K562 (cell line): ENCODE data around the gene RDM1. TPM values are rescaled to one million over a fixed set of nuclear protein-coding genes. Genes with fewer than 3 reads are reported as not detected.

Experiments used
- ARID2 ChIP-seq: fragments of 450-650 bp; IDR thresholded peaks from 2 replicates; pipeline ENCODE4 v1.6.1; 2017; ENCODE audit warnings: antibody characterized with exemption, mild to moderate bottlenecking
- ATF3 ChIP-seq, 2 experiments: fragments of 450-650 bp in 1 of 2; sonication (generic) in 1 of 2; formaldehyde crosslinking in 1 of 2; IDR thresholded peaks in 1 of 2; conservative IDR thresholded peaks in 1 of 2; 2 replicates each; pipeline versions ENCODE4 v1.6.1 to v1.8.1; 2016 to 2023; ENCODE audit warnings: mild to moderate bottlenecking in 2 of 2, moderate library complexity in 2 of 2, inconsistent platforms in 1 of 2, missing genetic modification reagents in 1 of 2
- CAMTA2 ChIP-seq: fragments of 250-450 bp; sonication (Bioruptor Pico); conservative IDR thresholded peaks from 2 replicates; pipeline ENCODE4 v1.5.1; 2022
- CREM ChIP-seq: IDR thresholded peaks from 2 replicates; pipeline ENCODE4 v1.6.1; 2014; ENCODE audit warnings: antibody characterized with exemption, low read depth
- DPF2 ChIP-seq: fragments of 450-650 bp; IDR thresholded peaks from 2 replicates; pipeline ENCODE4 v1.6.1; 2016
- E2F4 ChIP-seq: sonication (generic); formaldehyde crosslinking; IDR thresholded peaks from 2 replicates; pipeline ENCODE4 v1.8.0; 2022; ENCODE audit warnings: mild to moderate bottlenecking, low read depth, missing genetic modification reagents
- ELF4 ChIP-seq: fragments of 450-650 bp; formaldehyde crosslinking; IDR thresholded peaks from 2 replicates; pipeline ENCODE4 v1.4.0; 2022; ENCODE audit warnings: missing genetic modification characterization
- ETV1 ChIP-seq: fragments of 450-650 bp; conservative IDR thresholded peaks from 2 replicates; pipeline ENCODE4 v1.6.1; 2016; ENCODE audit warnings: missing genetic modification characterization, control low read depth, low read depth, missing compliant biosample characterization
- GTF2B ChIP-seq: IDR thresholded peaks from 2 replicates; pipeline ENCODE4 v1.6.1; 2011; ENCODE audit not compliant: insufficient read length; ENCODE audit errors: extremely low read depth
- HNRNPH1 ChIP-seq: fragments of 200-400 bp; formaldehyde crosslinking; optimal IDR thresholded peaks from 2 replicates; pipeline ENCODE3; 2017; ENCODE audit warnings: low read depth, mild to moderate bottlenecking, low read length, moderate library complexity
- KLF6 ChIP-seq: fragments of 250-450 bp; sonication (Bioruptor Pico); IDR thresholded peaks from 2 replicates; pipeline ENCODE4 v1.4.0; 2020; ENCODE audit warnings: mild to moderate bottlenecking, moderate library complexity, borderline replicate concordance
- L3MBTL2 ChIP-seq: fragments of 450-650 bp; IDR thresholded peaks from 2 replicates; pipeline ENCODE4 v1.6.1; 2016; ENCODE audit warnings: mild to moderate bottlenecking, moderate library complexity
- MED1 ChIP-seq: sonication (generic); formaldehyde crosslinking; IDR thresholded peaks from 2 replicates; pipeline ENCODE4 v1.8.1; 2023; ENCODE audit warnings: missing genetic modification reagents, borderline replicate concordance
- POLR2AphosphoS5 ChIP-seq: IDR thresholded peaks from 2 replicates; pipeline ENCODE4 v1.6.1; 2011; ENCODE audit warnings: mild to moderate bottlenecking, low read depth, low read length, moderate library complexity; ENCODE audit not compliant: control insufficient read depth, insufficient read depth
- RBM22 ChIP-seq: fragments of 200-400 bp; formaldehyde crosslinking; IDR thresholded peaks from 2 replicates; pipeline ENCODE4 v1.6.1; 2018; ENCODE audit warnings: low read length, low read depth; ENCODE audit not compliant: poor library complexity, severe bottlenecking
- SIN3A ChIP-seq, 2 experiments: fragments of 150-350 bp in 1 of 2; IDR thresholded peaks; 2 replicates each; pipeline ENCODE4 v1.6.1; 2011 to 2016; ENCODE audit warnings: borderline replicate concordance in 2 of 2, low read depth in 2 of 2, low read length in 2 of 2, mild to moderate bottlenecking in 2 of 2, moderate library complexity in 2 of 2; ENCODE audit not compliant: control insufficient read depth in 1 of 2
- SMAD4 ChIP-seq: fragments of 250-450 bp; sonication (Bioruptor Pico); conservative IDR thresholded peaks from 2 replicates; pipeline ENCODE4 v1.8.0; 2021; ENCODE audit warnings: inconsistent platforms, mild to moderate bottlenecking, moderate library complexity
- SMARCA4 ChIP-seq: fragments of 450-650 bp; IDR thresholded peaks from 2 replicates; pipeline ENCODE4 v1.6.1; 2016
- SMARCB1 ChIP-seq: IDR thresholded peaks from 2 replicates; pipeline ENCODE4 v1.6.1; 2011; ENCODE audit warnings: improper control_type of control experiment, low read depth; ENCODE audit not compliant: insufficient read length
- SNRNP70 ChIP-seq: fragments of 200-400 bp; formaldehyde crosslinking; optimal IDR thresholded peaks from 2 replicates; pipeline ENCODE3; 2017; ENCODE audit warnings: low read depth, low read length
- U2AF1 ChIP-seq: fragments of 200-400 bp; formaldehyde crosslinking; optimal IDR thresholded peaks from 2 replicates; pipeline ENCODE3; 2017; ENCODE audit warnings: mild to moderate bottlenecking, low read depth, low read length, moderate library complexity
- U2AF2 ChIP-seq: fragments of 200-400 bp; formaldehyde crosslinking; optimal IDR thresholded peaks from 2 replicates; pipeline ENCODE3; 2017; ENCODE audit warnings: low read depth, mild to moderate bottlenecking, low read length
- ZKSCAN3 ChIP-seq: fragments of 250-450 bp; sonication (Bioruptor Pico); IDR thresholded peaks from 2 replicates; pipeline ENCODE4 v1.4.0; 2020
- ZNF224 ChIP-seq: sonication (generic); formaldehyde crosslinking; IDR thresholded peaks from 2 replicates; pipeline ENCODE4 v1.8.0; 2022; ENCODE audit warnings: mild to moderate bottlenecking, missing genetic modification reagents
- ZNF239 ChIP-seq: fragments of 250-450 bp; sonication (Bioruptor Pico); IDR thresholded peaks from 2 replicates; pipeline ENCODE4 v1.4.0; 2020; ENCODE audit warnings: mild to moderate bottlenecking
- ZNF449 ChIP-seq: fragments of 250-450 bp; sonication (Bioruptor Pico); IDR thresholded peaks from 2 replicates; pipeline ENCODE4 v1.8.0; 2022; ENCODE audit warnings: moderate library complexity, mild to moderate bottlenecking, inconsistent platforms
- polyA plus RNA-seq, 8 experiments: library from polyadenylated mRNA; depleted of rRNA in 4 of 8; stranded (reverse) in 5 of 8; unstranded in 3 of 8; fragments of >200 nt; fragmentation: Nextera tagmentation in 2 of 8; fragmentation: Illumina TruSeq in 1 of 8; extraction: Ambion mirVana in 2 of 8; extraction: Trizol in 1 of 8; gene quantifications; 2 replicates each; pipeline versions ENCODE4 v1.2.1 to v1.2.3, GENCODE V29; 2011 to 2014; ENCODE audit warnings: inconsistent platforms in 1 of 8, missing spikeins in 1 of 8
- total RNA-seq, 7 experiments: library from RNA; depleted of rRNA in 6 of 7; stranded (reverse); fragments of >200 nt in 6 of 7; fragmentation: Illumina TruSeq in 2 of 7; extraction: Trizol in 2 of 7; gene quantifications; 2 replicates each; pipeline versions ENCODE4 v1.2.1 to v1.2.3, GENCODE V29; 2011 to 2021; ENCODE audit warnings: low replicate concordance in 1 of 7

The RDM1 gene
- total and polyA plus RNA-seq, 9 of the 15 experiments (the other 6 are each of a cell fraction or from before 2014, with no cell fraction given), result 2.5 to 11.2 (median 5.4) TPM

- TF ChIP-seq SMARCA4, result peak; percentile 91
- no peak for TF ChIP-seq ZNF449 (CRISPR knock-in tag)
- TF ChIP-seq E2F4, result no peak
- TF ChIP-seq ATF3 (IDR thresholded peaks at IDR 0.05), result no peak
- TF ChIP-seq ATF3 (CRISPR knock-in tag; conservative IDR thresholded peaks at IDR 0.05), result no peak
- no peak for TF ChIP-seq SIN3A (IDR thresholded peaks at IDR 0.05; ENCODE audit: borderline replicate concordance in 2 of 2, control insufficient read depth in 1 of 2, low read depth in 2 of 2, low read length in 2 of 2)
- no peak for TF ChIP-seq HNRNPH1
- no peak for TF ChIP-seq MED1 (CRISPR knock-in tag)
- no peak for TF ChIP-seq KLF6
- TF ChIP-seq ZKSCAN3 (CRISPR knock-in tag), result no peak
- no peak for TF ChIP-seq ZNF224
- TF ChIP-seq U2AF1, result no peak
- TF ChIP-seq POLR2AphosphoS5, result peak; percentile 60; the same call in 1 of the 2 replicates
- 0 out of 2 replicates have a peak, but pooled peaks have one; percentile 38 for TF ChIP-seq ETV1
- peak; percentile 70 for TF ChIP-seq SMAD4 (CRISPR knock-in tag)
- TF ChIP-seq ZNF239, result no peak
- no peak for TF ChIP-seq RBM22
- no peak for TF ChIP-seq CREM
- TF ChIP-seq DPF2, result peak; percentile 93
- TF ChIP-seq CAMTA2, result no peak
- TF ChIP-seq U2AF2, result no peak
- TF ChIP-seq ELF4 (CRISPR knock-in tag), result peak; percentile 42; the same call in 1 of the 2 replicates
- no peak for TF ChIP-seq GTF2B
- no peak for TF ChIP-seq ARID2
- peak; percentile 74 for TF ChIP-seq L3MBTL2
- TF ChIP-seq SMARCB1, result no peak
- TF ChIP-seq SNRNP70, result no peak
These were observed 18.1 kb downstream of the RDM1 start (continued) for GRCh38 chr17:35912339-35912912.
